ENCODE measurements around the gene DYNC2LI1.

The DYNC2LI1 gene

GRCh38 chr2:43736637-43737036, 37.2 kb upstream of the DYNC2LI1 start:
- TF ChIP-seq CTCF (IDR thresholded peaks at IDR 0.05; ENCODE audit: low read length): no peak
- no peak for TF ChIP-seq EZH2 (IDR thresholded peaks at IDR 0.05; ENCODE audit: borderline replicate concordance, low read length)
- Histone ChIP-seq H3K4me3 (ENCODE audit: low read depth, low read length, poor library complexity, severe bottlenecking) (no peak overlapping the region), H4K20me1 (ENCODE audit: insufficient read depth, low read length) (no peaks in the 10 kb centered on the region), H3F3A (ENCODE audit: insufficient read depth, low read length) (no peaks in the 10 kb centered on the region), H3K27me3 (ENCODE audit: insufficient read depth, low read length) (no peaks in the 10 kb centered on the region), H3K9me2 (ENCODE audit: low read depth, low read length) (no peaks in the 10 kb centered on the region), H3K9ac (ENCODE audit: low read length) (no peak overlapping the region), H3K4me2 (ENCODE audit: low read length) (no peak overlapping the region), H2AFZ (ENCODE audit: low read length) (no peak overlapping the region), H3K4me1 (ENCODE audit: insufficient read depth, low read length, severe bottlenecking) (no peaks in the 10 kb centered on the region), H3K27ac (ENCODE audit: low read depth, low read length, poor library complexity, severe bottlenecking) (no peak overlapping the region), H3K79me2 (ENCODE audit: insufficient read depth, low read length) (no peaks in the 10 kb centered on the region), H3K36me3 (ENCODE audit: insufficient read depth, low read length) (no peaks in the 10 kb centered on the region), H3K9me3 (ENCODE audit: low read length) (no peaks in the 10 kb centered on the region)

GRCh38 chr2:43737097-43737854, 36.6 kb upstream of the DYNC2LI1 start:
- no peaks in the 10 kb centered on the region for H3K9me3 ChIP-seq (ENCODE audit: low read length)
- H3K9me2 ChIP-seq (ENCODE audit: low read depth, low read length): no peaks in the 10 kb centered on the region
- H3K4me3 ChIP-seq (ENCODE audit: low read depth, low read length, poor library complexity, severe bottlenecking): no peak overlapping the region
- TF ChIP-seq CTCF (IDR thresholded peaks at IDR 0.05; ENCODE audit: low read length) (no peak), EZH2 (IDR thresholded peaks at IDR 0.05; ENCODE audit: borderline replicate concordance, low read length) (no peak)
- H3K36me3 ChIP-seq (ENCODE audit: insufficient read depth, low read length): no peaks in the 10 kb centered on the region
- no peak overlapping the region for H3K4me2 ChIP-seq (ENCODE audit: low read length)
- H3K4me1 ChIP-seq (ENCODE audit: insufficient read depth, low read length, severe bottlenecking): no peaks in the 10 kb centered on the region
- H3F3A ChIP-seq (ENCODE audit: insufficient read depth, low read length): no peaks in the 10 kb centered on the region
- no peak overlapping the region for H3K27ac ChIP-seq (ENCODE audit: low read depth, low read length, poor library complexity, severe bottlenecking)
- no peaks in the 10 kb centered on the region for H4K20me1 ChIP-seq (ENCODE audit: insufficient read depth, low read length)
- no peaks in the 10 kb centered on the region for H3K79me2 ChIP-seq (ENCODE audit: insufficient read depth, low read length)
- no peak overlapping the region for H2AFZ ChIP-seq (ENCODE audit: low read length)
- H3K9ac ChIP-seq (ENCODE audit: low read length): no peak overlapping the region
- no peaks in the 10 kb centered on the region for H3K27me3 ChIP-seq (ENCODE audit: insufficient read depth, low read length)

DNA sequence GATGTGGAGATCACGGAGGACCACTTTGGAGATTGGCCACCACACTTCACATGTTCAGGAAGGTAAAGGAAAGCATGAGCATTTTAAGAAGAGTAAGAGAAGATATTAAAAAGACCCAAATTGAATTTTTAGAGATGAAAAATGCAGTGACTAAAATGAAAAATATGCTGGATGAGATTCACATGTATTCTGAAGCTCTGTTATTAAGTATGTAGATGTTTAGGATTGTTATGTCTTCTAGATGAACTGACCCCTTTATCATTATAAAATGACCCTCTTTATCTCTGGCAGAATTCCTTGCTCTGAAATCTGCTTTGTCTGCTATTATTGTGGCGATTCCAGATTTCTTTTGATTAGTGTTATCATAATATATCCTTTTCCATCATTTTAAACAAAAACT, 36.0 kb upstream of the DYNC2LI1 start:
- TF ChIP-seq CTCF (IDR thresholded peaks at IDR 0.05; ENCODE audit: low read length) (no peak), EZH2 (IDR thresholded peaks at IDR 0.05; ENCODE audit: borderline replicate concordance, low read length) (no peak)
- H3K27ac ChIP-seq (ENCODE audit: low read depth, low read length, poor library complexity, severe bottlenecking): no peak overlapping the region
- H3K9me3 ChIP-seq (ENCODE audit: low read length): no peaks in the 10 kb centered on the region
- H3K4me1 ChIP-seq (ENCODE audit: insufficient read depth, low read length, severe bottlenecking): no peaks in the 10 kb centered on the region
- H3K36me3 ChIP-seq (ENCODE audit: insufficient read depth, low read length): no peaks in the 10 kb centered on the region
- H3K4me3 ChIP-seq (ENCODE audit: low read depth, low read length, poor library complexity, severe bottlenecking): no peak overlapping the region
- H2AFZ ChIP-seq (ENCODE audit: low read length): no peak overlapping the region
- no peaks in the 10 kb centered on the region for H4K20me1 ChIP-seq (ENCODE audit: insufficient read depth, low read length)
- no peaks in the 10 kb centered on the region for H3K9me2 ChIP-seq (ENCODE audit: low read depth, low read length)
- no peak overlapping the region for H3K9ac ChIP-seq (ENCODE audit: low read length)
- no peaks in the 10 kb centered on the region for H3F3A ChIP-seq (ENCODE audit: insufficient read depth, low read length)
- no peaks in the 10 kb centered on the region for H3K79me2 ChIP-seq (ENCODE audit: insufficient read depth, low read length)
- H3K4me2 ChIP-seq (ENCODE audit: low read length): no peak overlapping the region
- H3K27me3 ChIP-seq (ENCODE audit: insufficient read depth, low read length): no peaks in the 10 kb centered on the region

Measured in OCI-LY1 (cell line).